HK-2 (cell line): ENCODE results near the gene MRPS34.

Experiments used
- DNase-seq: peaks from one replicate; pipeline ENCODE4 v3.0.0-alpha.2; 2018; ENCODE audit not compliant: unreplicated experiment

Gene MRPS34

GRCh38 chr16:1729026-1729425, 43.9 kb downstream of the MRPS34 start:
- no peak for DNase-seq

- no peak for DNase-seq
Observed at GRCh38 chr16:1727651-1728624, 45.0 kb downstream of the MRPS34 start.

GRCh38 chr16:1726661-1727502, 46.1 kb downstream of the MRPS34 start:
- no peak for DNase-seq

- DNase-seq: no peak
Observed at GRCh38 chr16:1724491-1724890, 48.4 kb downstream of the MRPS34 start.

GRCh38 chr16:1723450-1724147, 49.3 kb downstream of the MRPS34 start:
- DNase-seq: peak; percentile 30
